Mucosa of descending colon (tissue), 3 donors: ENCODE data around the gene ADAMTS8. TPM values are rescaled to one million over a fixed set of nuclear protein-coding genes. Genes with fewer than 3 reads are reported as not detected.

ENCODE experiments used
- ATAC-seq: fragments of 200-7000 bp; cut with Tn5 transposase; one replicate; pipeline ENCODE4 v1.9.1; 2020; ENCODE audit warnings: mild to moderate bottlenecking, moderate library complexity
- DNase-seq, 3 donors: peaks; one replicate each; pipeline ENCODE4 v3.0.0-alpha.2; 2020
- H3K36me3 ChIP-seq: fragments of 200-600 bp; one replicate; pipeline ENCODE4 v1.8.0; 2021; ENCODE audit warnings: low read depth, mild to moderate bottlenecking
- H3K4me1 ChIP-seq: fragments of 200-600 bp; one replicate; pipeline ENCODE4 v1.8.0; 2021; ENCODE audit warnings: low read depth, mild to moderate bottlenecking
- H3K4me3 ChIP-seq: fragments of 200-600 bp; one replicate; pipeline ENCODE4 v1.8.0; 2021; ENCODE audit warnings: mild to moderate bottlenecking
- H3K9me3 ChIP-seq: fragments of 200-600 bp; one replicate; pipeline ENCODE4 v1.8.0; 2021; ENCODE audit warnings: mild to moderate bottlenecking
- CTCF ChIP-seq: fragments of 200-600 bp; IDR thresholded peaks from one replicate; pipeline ENCODE4 v1.8.0; 2022; ENCODE audit warnings: antibody characterized with exemption, mild to moderate bottlenecking
- intact Hi-C, 2 donors: fragments of 100-400 bp; cut with DNase I in 1 of 2; cut with micrococcal nuclease in 1 of 2; formaldehyde crosslinking; loops; one replicate each; pipeline versions ENCODE4 v1.11.0 to v1.11.1; 2022; cut with DNase I, micrococcal nuclease
- total RNA-seq, 3 donors: library from RNA; stranded (reverse); fragmentation: NEBNext Ultra II Directional in 2 of 3; extraction: Animal tissue kit (Norgen Biotek cat#: 25700) in 2 of 3; gene quantifications; one replicate each; pipeline versions ENCODE4 v1.2.1 to v1.2.4, GENCODE V29; 2021 to 2023
- donor health status: DM: no; HTN: no; CAD: no; lungs with moderate emphysema.
- donor health status: DM: no; HTN: no; CAD: no.
- donor health status: DM: no; HTN: yes; CAD: no.

ADAMTS8 gene
- total RNA-seq, 3 donors from 2014 or later = 0.38 to 10.5 (median 2.6) TPM

GRCh38 chr11:130470832-130471706 lies 42.7 kb upstream of the ADAMTS8 start:
- no peak for TF ChIP-seq CTCF
- no peak overlapping the region for H3K4me3 ChIP-seq
- ATAC-seq = no peak
- no peaks in the 10 kb centered on the region for H3K4me1 ChIP-seq
- H3K9me3 ChIP-seq = no peaks in the 10 kb centered on the region
- no peak for DNase-seq
- no peaks in the 10 kb centered on the region for H3K36me3 ChIP-seq
- intact Hi-C loops = no loop called here

- no peak overlapping the region for H3K4me3 ChIP-seq
- intact Hi-C loops = no loop called here
- no peak for TF ChIP-seq CTCF
- ATAC-seq (no peak), DNase-seq (no peak)
- H3K4me1 ChIP-seq = no peaks in the 10 kb centered on the region
- H3K36me3 ChIP-seq = no peaks in the 10 kb centered on the region
- no peaks in the 10 kb centered on the region for H3K9me3 ChIP-seq
These were observed 40.8 kb upstream of the ADAMTS8 start for GRCh38 chr11:130469181-130469580.

GRCh38 chr11:130467116-130467900 lies 38.9 kb upstream of the ADAMTS8 start:
- H3K9me3 ChIP-seq = no peaks in the 10 kb centered on the region
- H3K4me1 ChIP-seq = no peaks in the 10 kb centered on the region
- no peak overlapping the region for H3K4me3 ChIP-seq
- no peak for ATAC-seq
- intact Hi-C loops = no loop called here
- no peak for TF ChIP-seq CTCF
- no peaks in the 10 kb centered on the region for H3K36me3 ChIP-seq
- no peak for DNase-seq

- no peak for TF ChIP-seq CTCF
- no peaks in the 10 kb centered on the region for H3K9me3 ChIP-seq
- no peaks in the 10 kb centered on the region for H3K36me3 ChIP-seq
- intact Hi-C loops = no loop called here
- H3K4me3 ChIP-seq = no peak overlapping the region
- ATAC-seq (no peak), DNase-seq (no peak)
- H3K4me1 ChIP-seq = no peaks in the 10 kb centered on the region
These were observed 36.9 kb upstream of the ADAMTS8 start for GRCh38 chr11:130465263-130465662.

GRCh38 chr11:130464291-130464812 lies 35.9 kb upstream of the ADAMTS8 start:
- TF ChIP-seq CTCF = no peak
- intact Hi-C loops = no loop called here
- Histone ChIP-seq H3K9me3 (no peaks in the 10 kb centered on the region), H3K4me1 (no peaks in the 10 kb centered on the region), H3K36me3 (no peaks in the 10 kb centered on the region), H3K4me3 (no peak overlapping the region)
- ATAC-seq (no peak), DNase-seq (no peak)
